ENCODE measurements around the gene ELOVL7. TPM values are rescaled to one million over a fixed set of nuclear protein-coding genes. Genes with fewer than 3 reads are reported as not detected.

ELOVL7 gene
- total and polyA plus RNA-seq, 5 donors, result 0.29 to 0.97 (median 0.37) TPM

DNA sequence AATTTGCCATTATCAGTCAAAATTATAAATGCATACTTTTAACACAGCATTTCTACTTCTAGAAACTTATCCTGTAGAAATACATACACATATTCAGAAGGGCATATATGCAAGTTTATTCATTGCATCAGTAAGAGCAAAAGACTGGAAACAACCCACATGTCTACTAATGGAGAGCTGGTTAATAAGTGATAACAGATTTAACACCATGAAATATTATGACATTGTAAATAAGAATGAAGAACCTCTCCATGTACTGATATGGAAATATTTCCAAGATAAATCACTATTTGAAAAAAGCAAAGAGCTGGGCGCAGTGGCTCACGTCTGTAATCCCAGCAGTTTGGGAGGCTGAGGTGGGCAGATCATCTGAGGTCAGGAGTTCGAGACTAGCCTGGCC, 54.5 kb downstream of the ELOVL7 start:
- WGBS, result 71% methylated on average over 3 of the region's 3 CpGs
- Histone ChIP-seq H3K27ac (ENCODE audit: low read length) (no peak overlapping the region), H3K9me3 (ENCODE audit: control insufficient read depth, low read length) (no peaks in the 10 kb centered on the region), H3K4me1 (ENCODE audit: control insufficient read depth, insufficient read depth, low read length) (no peaks in the 10 kb centered on the region), H3K4me3 (ENCODE audit: low read length) (no peak overlapping the region), H3K27me3 (ENCODE audit: control insufficient read depth, insufficient read depth) (no peaks in the 10 kb centered on the region)
- no peak for DNase-seq
- ATAC-seq, result no peak
- intact Hi-C loops (cut with DNase I), result no loop called here

DNA sequence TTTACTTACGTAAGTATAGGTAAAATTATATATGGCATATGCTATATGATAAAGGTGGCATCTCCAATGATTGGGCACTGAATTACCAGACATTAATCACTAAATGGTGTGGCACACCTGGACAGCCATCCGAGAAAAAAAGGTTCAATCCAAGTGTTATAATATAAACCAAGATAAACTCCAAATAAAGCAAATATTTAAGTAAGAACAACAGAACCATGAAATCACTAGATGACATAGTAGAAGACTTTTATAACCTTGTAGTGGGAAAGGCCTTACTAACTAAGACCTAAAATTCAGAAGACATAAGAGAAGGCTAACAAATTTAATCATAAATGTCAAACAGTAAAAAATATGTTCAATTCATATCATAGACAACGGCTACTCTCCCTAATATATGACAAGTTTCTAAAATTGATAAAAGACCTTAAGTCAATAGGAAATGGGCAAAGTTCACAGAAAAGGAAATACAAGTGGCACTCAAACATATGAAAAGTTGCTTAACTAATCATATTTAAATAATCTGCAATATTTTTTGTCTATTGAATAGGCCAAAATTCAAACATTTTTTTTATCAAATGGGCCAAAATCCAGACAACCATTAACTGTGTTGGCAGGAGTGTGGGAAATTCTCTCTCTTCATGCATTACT, 55.1 kb downstream of the ELOVL7 start:
- H3K27me3 ChIP-seq (ENCODE audit: control insufficient read depth, insufficient read depth), result no peaks in the 10 kb centered on the region
- intact Hi-C loops (cut with DNase I), result no loop called here
- no peaks in the 10 kb centered on the region for H3K4me1 ChIP-seq (ENCODE audit: control insufficient read depth, insufficient read depth, low read length)
- H3K27ac ChIP-seq (ENCODE audit: low read length), result no peak overlapping the region
- no peaks in the 10 kb centered on the region for H3K9me3 ChIP-seq (ENCODE audit: control insufficient read depth, low read length)
- ATAC-seq (no peak), DNase-seq (no peak)
- WGBS, result 77% methylated on average over 3 of the region's 3 CpGs
- H3K4me3 ChIP-seq (ENCODE audit: low read length), result no peak overlapping the region

DNA sequence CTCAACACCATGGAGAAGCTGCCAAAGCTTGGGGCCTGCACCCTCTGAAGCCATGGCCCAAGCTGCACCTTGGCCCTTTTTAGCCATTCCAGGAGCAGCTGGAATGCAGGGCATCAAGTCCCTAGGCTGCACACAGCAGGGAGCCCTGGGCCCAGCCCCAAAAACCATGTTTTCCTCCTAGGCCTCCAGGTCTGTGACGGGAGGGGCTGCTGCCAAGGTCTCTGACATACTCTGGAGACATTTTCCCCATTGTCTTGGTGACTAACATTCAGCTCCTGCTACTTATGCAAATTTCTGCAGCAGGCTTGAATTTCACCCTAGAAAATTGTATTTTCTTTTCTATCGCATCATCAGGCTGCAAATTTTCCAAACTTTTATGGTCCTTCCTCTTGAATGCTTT, 64.6 kb downstream of the ELOVL7 start:
- DNase-seq (no peak), ATAC-seq (no peak)
- Histone ChIP-seq H3K27me3 (ENCODE audit: control insufficient read depth, insufficient read depth) (no peaks in the 10 kb centered on the region), H3K4me1 (ENCODE audit: control insufficient read depth, insufficient read depth, low read length) (no peaks in the 10 kb centered on the region), H3K27ac (ENCODE audit: low read length) (no peak overlapping the region), H3K9me3 (ENCODE audit: control insufficient read depth, low read length) (no peaks in the 10 kb centered on the region), H3K4me3 (ENCODE audit: low read length) (no peak overlapping the region)
- intact Hi-C loops (cut with DNase I), result no loop called here
- WGBS, result 84% methylated on average over 2 of the region's 2 CpGs

DNA sequence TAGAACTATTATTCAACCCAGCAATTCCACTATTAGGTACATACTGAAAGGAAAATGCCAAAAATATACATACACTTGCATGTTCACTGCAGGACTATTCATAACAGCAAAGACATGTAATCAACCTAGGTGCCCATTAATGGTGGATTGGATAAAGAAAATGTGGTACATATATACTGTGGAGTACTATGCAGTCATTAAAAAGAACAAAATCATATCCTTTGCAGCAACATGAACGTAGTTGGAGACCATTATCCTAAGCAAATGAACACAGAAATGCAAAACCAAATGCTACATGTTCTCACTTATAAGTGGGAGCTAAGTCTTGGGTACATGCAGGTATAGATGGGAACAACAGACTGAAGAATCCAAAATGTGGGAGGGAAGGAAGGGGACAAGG, 67.7 kb downstream of the ELOVL7 start:
- Histone ChIP-seq H3K4me3 (ENCODE audit: low read length) (no peak overlapping the region), H3K27ac (ENCODE audit: low read length) (no peak overlapping the region), H3K4me1 (ENCODE audit: control insufficient read depth, insufficient read depth, low read length) (no peaks in the 10 kb centered on the region), H3K27me3 (ENCODE audit: control insufficient read depth, insufficient read depth) (no peaks in the 10 kb centered on the region), H3K9me3 (ENCODE audit: control insufficient read depth, low read length) (no peaks in the 10 kb centered on the region)
- ATAC-seq, result no peak
- intact Hi-C loops (cut with DNase I), result no loop called here
- 65% methylated on average over 1 of the region's 1 CpG for WGBS
- DNase-seq, result no peak

DNA sequence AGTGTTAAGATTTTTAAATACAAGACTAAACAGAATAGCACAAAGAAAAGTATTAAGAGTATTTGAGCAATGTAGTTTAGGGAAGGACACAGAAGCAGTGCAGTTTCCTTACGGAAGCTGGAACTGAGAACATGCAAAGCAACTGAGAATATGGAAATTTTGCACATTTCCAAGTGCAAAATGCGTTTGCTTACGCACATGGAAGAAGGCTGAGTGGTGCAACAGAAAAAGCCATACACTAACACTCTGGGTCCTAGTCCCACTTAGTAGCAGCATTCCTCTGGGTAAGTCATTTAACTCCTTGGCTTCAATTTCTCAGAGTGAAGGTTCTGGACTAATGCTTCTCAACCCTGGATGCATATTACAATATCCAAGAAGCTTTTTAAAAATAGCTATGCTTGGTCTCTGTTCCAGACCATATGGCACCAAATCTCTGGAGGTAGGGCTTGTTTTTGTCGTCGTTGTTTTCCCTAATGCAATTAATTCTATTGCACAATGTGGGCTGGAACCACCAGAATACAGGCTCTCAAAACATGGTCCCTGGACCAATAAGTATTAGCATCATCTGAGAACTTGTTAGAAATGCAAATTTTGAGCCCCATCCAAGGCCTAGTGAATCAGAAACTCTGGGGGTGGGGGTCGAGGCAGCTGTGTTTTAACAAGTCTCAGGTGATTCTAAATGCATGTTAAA, 78.9 kb downstream of the ELOVL7 start:
- Histone ChIP-seq H3K9me3 (ENCODE audit: control insufficient read depth, low read length) (no peaks in the 10 kb centered on the region), H3K4me3 (ENCODE audit: low read length) (no peak overlapping the region), H3K4me1 (ENCODE audit: control insufficient read depth, insufficient read depth, low read length) (no peaks in the 10 kb centered on the region), H3K27ac (ENCODE audit: low read length) (no peak overlapping the region), H3K27me3 (ENCODE audit: control insufficient read depth, insufficient read depth) (no peaks in the 10 kb centered on the region)
- ATAC-seq (no peak), DNase-seq (no peak)
- 69% methylated on average over 6 of the region's 6 CpGs for WGBS
- intact Hi-C loops (cut with DNase I), result no loop called here

DNA sequence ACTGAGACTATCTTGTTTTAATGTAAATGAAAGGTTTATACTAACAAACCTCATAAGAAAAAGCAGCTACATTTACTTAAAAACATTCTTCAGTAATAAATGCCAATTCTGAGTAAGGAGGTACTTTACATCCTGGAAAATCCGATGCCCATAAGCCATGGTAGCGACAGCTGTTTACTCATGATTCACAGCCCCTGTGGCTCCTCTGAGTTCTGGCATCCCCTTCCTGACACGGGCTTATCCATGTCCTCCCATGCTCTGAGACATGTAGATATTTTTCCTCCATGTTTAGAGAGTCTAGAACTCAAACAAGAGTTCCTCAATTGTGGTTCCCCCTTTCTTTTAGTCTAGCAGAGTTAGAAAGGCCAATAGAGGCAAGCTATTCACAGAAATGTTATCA, 81.0 kb downstream of the ELOVL7 start:
- H3K4me3 ChIP-seq (ENCODE audit: low read length), result no peak overlapping the region
- no peak for ATAC-seq
- no peaks in the 10 kb centered on the region for H3K4me1 ChIP-seq (ENCODE audit: control insufficient read depth, insufficient read depth, low read length)
- DNase-seq, result no peak
- H3K9me3 ChIP-seq (ENCODE audit: control insufficient read depth, low read length), result no peaks in the 10 kb centered on the region
- H3K27ac ChIP-seq (ENCODE audit: low read length), result no peak overlapping the region
- no peaks in the 10 kb centered on the region for H3K27me3 ChIP-seq (ENCODE audit: control insufficient read depth, insufficient read depth)
- WGBS, result 80% methylated on average over 3 of the region's 3 CpGs
- intact Hi-C loops (cut with DNase I), result no loop called here

DNA sequence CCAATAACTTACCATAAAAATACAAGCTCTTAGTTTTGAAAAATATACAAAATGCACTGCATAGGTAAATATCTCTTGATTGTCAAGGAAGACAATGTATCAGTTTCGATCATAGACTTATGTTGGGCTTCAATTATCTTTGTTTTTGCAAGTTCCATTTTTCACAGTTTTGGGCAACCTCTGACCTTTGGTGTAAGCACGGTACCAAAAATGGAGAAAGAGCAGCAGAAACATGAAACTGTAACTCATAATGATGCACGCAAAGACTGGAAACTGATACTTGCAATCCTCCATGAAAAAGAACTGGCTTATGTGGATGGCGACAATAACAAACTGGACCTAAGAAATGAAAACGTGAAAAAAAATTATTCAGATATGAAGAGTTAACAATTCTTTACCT, 89.6 kb downstream of the ELOVL7 start:
- intact Hi-C loops (cut with DNase I), result no loop called here
- ATAC-seq (no peak), DNase-seq (no peak)
- no peaks in the 10 kb centered on the region for H3K4me1 ChIP-seq (ENCODE audit: control insufficient read depth, insufficient read depth, low read length)
- no peaks in the 10 kb centered on the region for H3K27me3 ChIP-seq (ENCODE audit: control insufficient read depth, insufficient read depth)
- no peaks in the 10 kb centered on the region for H3K9me3 ChIP-seq (ENCODE audit: control insufficient read depth, low read length)
- H3K4me3 ChIP-seq (ENCODE audit: low read length), result no peak overlapping the region
- no peak overlapping the region for H3K27ac ChIP-seq (ENCODE audit: low read length)
- WGBS, result 86% methylated on average over 5 of the region's 5 CpGs

DNA sequence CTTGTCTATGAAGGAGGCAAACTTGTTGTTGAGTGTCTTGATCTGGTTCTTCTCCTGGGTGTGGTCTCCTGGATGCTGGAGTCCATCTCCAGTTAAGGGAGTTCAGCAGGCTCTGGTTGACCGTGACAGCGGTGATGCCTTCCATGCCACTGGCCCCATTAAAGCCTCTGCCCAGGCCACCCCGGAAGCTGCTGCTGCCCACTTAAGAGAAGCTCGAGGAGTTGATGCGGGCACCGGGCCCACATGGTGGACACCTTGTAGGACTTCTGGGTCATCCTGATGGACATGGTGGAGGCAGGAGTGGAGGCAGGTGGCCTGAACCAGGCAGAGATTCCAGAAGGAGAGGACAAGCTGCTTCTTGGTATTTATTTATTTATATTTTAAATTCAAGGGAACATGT, 99.4 kb downstream of the ELOVL7 start:
- WGBS, result 94% methylated on average over 6 of the region's 6 CpGs
- no peaks in the 10 kb centered on the region for H3K27me3 ChIP-seq (ENCODE audit: control insufficient read depth, insufficient read depth)
- no peak for ATAC-seq
- no peak overlapping the region for H3K4me3 ChIP-seq (ENCODE audit: low read length)
- intact Hi-C loops (cut with DNase I), result no loop called here
- no peak for DNase-seq
- no peaks in the 10 kb centered on the region for H3K4me1 ChIP-seq (ENCODE audit: control insufficient read depth, insufficient read depth, low read length)
- H3K27ac ChIP-seq (ENCODE audit: low read length), result no peak overlapping the region
- H3K9me3 ChIP-seq (ENCODE audit: control insufficient read depth, low read length), result peaks cover 3% of the 10 kb centered on the region

DNA sequence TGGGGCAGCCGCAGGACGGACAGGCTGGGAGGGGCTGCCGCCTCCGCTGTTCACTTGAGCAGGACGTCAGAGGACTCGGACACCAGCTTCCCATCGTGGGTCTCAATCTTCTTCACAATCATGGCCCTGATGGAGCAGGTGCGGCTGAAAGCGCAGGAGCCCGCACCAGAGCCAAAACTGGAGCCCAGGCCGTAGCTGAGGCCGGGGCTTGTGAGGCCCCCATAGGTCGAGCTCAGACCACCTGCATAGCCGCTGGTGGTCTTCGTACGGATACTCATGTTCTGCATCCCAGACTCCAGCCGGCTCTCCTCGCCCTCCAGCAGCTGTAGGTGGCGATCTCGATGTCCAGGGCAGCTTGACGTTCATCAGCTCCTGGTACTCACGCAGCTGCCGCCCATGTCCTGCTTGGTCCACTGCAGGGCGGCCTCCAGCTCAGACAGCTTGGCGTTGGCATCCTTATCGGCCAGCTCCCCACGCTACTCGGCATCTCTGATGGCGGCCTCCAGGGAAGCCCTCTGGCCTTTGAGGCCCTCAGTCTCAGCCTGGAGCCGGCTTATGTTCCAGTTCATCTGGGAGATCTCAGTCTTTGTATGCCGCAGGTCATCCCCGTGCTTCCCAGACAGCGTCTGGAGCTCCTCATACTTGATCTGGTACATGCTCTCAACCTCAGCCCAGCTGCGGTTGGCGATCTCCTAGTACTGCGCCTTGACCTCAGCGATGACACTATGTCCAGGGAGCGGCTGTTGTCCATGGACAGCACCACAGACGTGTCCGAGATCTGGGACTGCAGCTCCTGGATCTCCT, 100.4 kb downstream of the ELOVL7 start:
- no peak for ATAC-seq
- Histone ChIP-seq H3K27ac (ENCODE audit: low read length) (no peak overlapping the region), H3K4me3 (ENCODE audit: low read length) (no peak overlapping the region), H3K4me1 (ENCODE audit: control insufficient read depth, insufficient read depth, low read length) (no peaks in the 10 kb centered on the region), H3K9me3 (ENCODE audit: control insufficient read depth, low read length) (peaks cover 2% of the 10 kb centered on the region), H3K27me3 (ENCODE audit: control insufficient read depth, insufficient read depth) (no peaks in the 10 kb centered on the region)
- WGBS, result 92% methylated on average over 40 of the region's 40 CpGs
- no peak for DNase-seq
- intact Hi-C loops (cut with DNase I), result no loop called here

DNA sequence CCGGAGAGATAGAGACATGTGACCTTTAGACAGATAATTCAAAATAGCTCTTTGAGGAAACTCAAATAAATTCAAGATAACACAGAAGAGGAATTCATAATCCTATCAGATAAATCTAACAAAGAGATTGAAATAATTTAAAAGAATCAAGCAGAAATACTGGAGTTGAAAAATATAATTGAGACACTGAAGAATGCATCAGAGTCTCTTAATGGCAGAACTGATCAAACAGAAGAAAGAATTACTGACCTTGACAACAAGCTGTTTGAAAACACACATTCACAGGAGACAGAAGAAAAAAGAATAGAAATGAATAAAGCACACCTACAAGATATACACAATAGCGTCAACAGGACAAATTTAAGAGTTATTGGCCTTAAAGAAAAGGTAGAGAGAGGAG, 103.7 kb downstream of the ELOVL7 start:
- peaks cover 4% of the 10 kb centered on the region for H3K9me3 ChIP-seq (ENCODE audit: control insufficient read depth, low read length)
- H3K4me3 ChIP-seq (ENCODE audit: low read length), result no peak overlapping the region
- no peaks in the 10 kb centered on the region for H3K4me1 ChIP-seq (ENCODE audit: control insufficient read depth, insufficient read depth, low read length)
- H3K27me3 ChIP-seq (ENCODE audit: control insufficient read depth, insufficient read depth), result no peaks in the 10 kb centered on the region
- WGBS, result 87% methylated on average over 2 of the region's 2 CpGs
- intact Hi-C loops (cut with DNase I), result no loop called here
- DNase-seq (no peak), ATAC-seq (no peak)
- H3K27ac ChIP-seq (ENCODE audit: low read length), result no peak overlapping the region

DNA sequence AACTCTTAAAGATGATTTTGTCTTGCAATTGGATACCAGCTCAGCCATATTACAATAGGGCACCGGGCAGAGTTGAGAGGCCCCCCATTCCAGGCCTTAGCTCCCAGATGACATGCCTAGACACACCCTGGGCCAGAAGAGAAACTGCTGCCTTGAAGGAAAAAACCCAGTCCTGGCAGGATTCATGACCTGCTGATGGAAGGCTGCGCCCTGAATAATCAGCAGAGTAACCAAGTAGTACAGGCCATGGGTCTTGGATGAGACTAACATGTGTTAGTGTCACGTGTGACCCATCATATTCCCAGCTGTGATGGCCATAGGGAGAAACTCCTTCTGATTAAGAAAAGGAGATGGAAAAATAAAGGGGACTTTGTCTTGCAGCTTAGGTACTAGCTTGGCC, 105.1 kb downstream of the ELOVL7 start:
- no peak overlapping the region for H3K4me3 ChIP-seq (ENCODE audit: low read length)
- intact Hi-C loops (cut with DNase I), result no loop called here
- H3K9me3 ChIP-seq (ENCODE audit: control insufficient read depth, low read length), result peaks cover 4% of the 10 kb centered on the region
- ATAC-seq, result no peak
- no peaks in the 10 kb centered on the region for H3K4me1 ChIP-seq (ENCODE audit: control insufficient read depth, insufficient read depth, low read length)
- DNase-seq, result no peak
- 66% methylated on average over 3 of the region's 3 CpGs for WGBS
- no peak overlapping the region for H3K27ac ChIP-seq (ENCODE audit: low read length)
- no peaks in the 10 kb centered on the region for H3K27me3 ChIP-seq (ENCODE audit: control insufficient read depth, insufficient read depth)
